HL-60/S4 treated with phorbol 12-myristate 13-acetate at 8.2 ng/mL for 4 days and 3 days (cell line): ENCODE measurements around the gene KRTAP20-1.

Experiments
- in situ Hi-C: fragments of 300-500 bp; cut with MboI; formaldehyde crosslinking; loops from 2 replicates; pipeline ENCODE4 v1.15.0; 2022; ENCODE audit warnings: low sequenced_read_pairs

The KRTAP20-1 gene

DNA sequence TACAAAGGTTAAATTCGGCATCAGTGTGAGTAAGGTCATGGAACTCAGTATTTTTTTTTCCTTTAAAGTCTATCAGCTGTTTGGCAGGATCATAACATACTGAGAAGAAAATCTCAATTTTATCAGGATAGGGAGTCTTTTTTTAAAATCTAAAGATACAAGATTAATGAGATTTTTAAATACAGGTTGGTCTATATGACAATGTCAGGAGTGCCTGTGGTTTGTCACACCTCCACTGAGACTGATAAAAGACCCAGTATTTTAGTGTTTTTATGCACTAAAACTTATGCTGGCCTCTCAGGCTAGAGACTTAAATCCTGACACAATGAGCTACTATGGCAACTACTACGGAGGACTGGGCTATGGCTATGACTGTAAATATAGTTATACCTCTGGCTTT, 26.3 kb downstream of the KRTAP20-1 start, which contains the start of gene KRTAP20-3:
TSS of gene KRTAP20-3 (plus strand) at position 301 of the 400 bp plus-strand sequence.
- in situ Hi-C loops = no loop called here

DNA sequence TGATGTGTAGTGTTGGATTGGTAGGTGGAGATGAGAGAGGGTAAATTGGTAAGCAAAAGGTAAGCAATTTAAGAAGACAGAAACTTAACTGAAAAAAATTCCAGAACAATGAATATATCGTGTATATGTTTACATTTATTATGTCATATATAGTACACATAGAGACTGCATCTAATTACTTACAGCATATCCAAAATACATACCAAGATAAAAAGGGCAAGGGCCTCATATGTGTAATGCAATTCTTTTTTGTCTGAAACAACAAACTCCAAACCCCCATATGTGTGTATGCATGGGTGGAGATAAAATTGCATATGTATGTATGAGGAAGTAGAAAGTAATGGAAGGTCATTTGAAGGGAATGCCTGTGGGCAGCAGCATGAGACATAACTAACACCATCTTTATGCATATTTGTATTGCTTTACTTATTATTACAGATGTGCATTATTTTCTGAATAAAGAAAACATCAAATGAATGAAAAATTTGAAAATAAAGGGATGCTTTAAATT, 30.7 kb downstream of the KRTAP20-1 start:
- in situ Hi-C loops = no loop called here

- in situ Hi-C loops = no loop called here
These were observed 36.7 kb downstream of the KRTAP20-1 start for GRCh38 chr21:30652891-30653290.
